A549 treated with Hydrocortisone at 1 μM for 4 hours (cell line): ENCODE data around the gene HIC1. TPM values are rescaled to one million over a fixed set of nuclear protein-coding genes. Genes with fewer than 3 reads are reported as not detected.

Source experiments
- total RNA-seq: library from RNA; stranded (reverse); fragments of 200-300 nt; extraction: Qiagen RNA extraction; gene quantifications from 5 replicates; pipeline ENCODE4 v1.2.3, GENCODE V29; 2022

The HIC1 gene
- 1.2 to 2.0 TPM (median 1.5 TPM) in 5 replicates for total RNA-seq

GRCh38 chr17:2054512-2055291 is at the start of gene HIC1:
Gene HIC1, plus strand, starts transcription at chr17:2055103. Its CDS starts 1,588 bp downstream, at chr17:2056691.

GRCh38 chr17:2025220-2025621 is 29.7 kb upstream of the HIC1 start, which contains the start of gene RTN4RL1:
Gene RTN4RL1, minus strand, starts transcription at chr17:2025334. Its CDS starts 469 bp downstream, at chr17:2024865.

GRCh38 chr17:2029911-2030778 is 24.8 kb upstream of the HIC1 start, which contains the start of gene DPH1:
Gene DPH1, plus strand, starts transcription at chr17:2030153. Its CDS starts 17 bp downstream, at chr17:2030170.

GRCh38 chr17:2041561-2042389 is 13.1 kb upstream of the HIC1 start, which contains the start of gene OVCA2:
Gene OVCA2, plus strand, starts transcription at chr17:2042022. Its CDS starts 26 bp downstream, at chr17:2042048.

Other genes starting within 250 kb of the HIC1 start
- 8.5 to 10.2 TPM (median 9.1 TPM) in 5 replicates for gene SMYD4, start 225.2 kb upstream of the HIC1 start, total RNA-seq
- 68.4 to 79.3 TPM (median 75.0 TPM) in 5 replicates for gene RPA1, start 225.1 kb upstream of the HIC1 start, total RNA-seq
- gene RTN4RL1, start 29.8 kb upstream of the HIC1 start, total RNA-seq = 12.8 to 15.8 TPM (median 15.2 TPM) in 5 replicates
- gene DPH1, start 24.9 kb upstream of the HIC1 start, total RNA-seq = 41.7 to 44.1 TPM (median 42.9 TPM) in 5 replicates
- 52.8 to 80.8 TPM (median 76.2 TPM) in 5 replicates for gene OVCA2, start 13.1 kb upstream of the HIC1 start, total RNA-seq
- gene SMG6, start 248.7 kb downstream of the HIC1 start, total RNA-seq = 21.9 to 24.8 TPM (median 24.3 TPM) in 5 replicates
- 7.0 to 11.8 TPM (median 8.1 TPM) in 5 replicates for gene SRR, start 248.8 kb downstream of the HIC1 start, total RNA-seq